GM10248 (cell line): ENCODE measurements around the gene SSRP1.

Experiments
- CTCF ChIA-PET: fragments of 300-600 bp; sonication (Branson Sonifier 250); formaldehyde crosslinking; extraction: SDS; loops from one replicate; lab custom pipeline; 2021; ENCODE audit warnings: antibody characterized with exemption; lab: Yijun Ruan, JAX
- POLR2A ChIA-PET: fragments of 350-650 bp; sonication (Branson Sonifier 250); formaldehyde crosslinking; extraction: SDS; loops from one replicate; lab custom pipeline; 2020; ENCODE audit warnings: antibody characterized with exemption; lab: Yijun Ruan, JAX
- DNase-seq: peaks from one replicate; pipeline ENCODE4 v3.0.0; 2012; ENCODE audit errors: extremely low spot score
- TF ChIP-seq, protein P1 (sequence below): IDR thresholded peaks from 2 replicates; pipeline ENCODE4 v1.5.1; 2012; ENCODE audit warnings: mild to moderate bottlenecking, low read depth; ENCODE audit errors: extremely low read depth, missing control alignments, control extremely low read depth

The SSRP1 gene

DNA sequence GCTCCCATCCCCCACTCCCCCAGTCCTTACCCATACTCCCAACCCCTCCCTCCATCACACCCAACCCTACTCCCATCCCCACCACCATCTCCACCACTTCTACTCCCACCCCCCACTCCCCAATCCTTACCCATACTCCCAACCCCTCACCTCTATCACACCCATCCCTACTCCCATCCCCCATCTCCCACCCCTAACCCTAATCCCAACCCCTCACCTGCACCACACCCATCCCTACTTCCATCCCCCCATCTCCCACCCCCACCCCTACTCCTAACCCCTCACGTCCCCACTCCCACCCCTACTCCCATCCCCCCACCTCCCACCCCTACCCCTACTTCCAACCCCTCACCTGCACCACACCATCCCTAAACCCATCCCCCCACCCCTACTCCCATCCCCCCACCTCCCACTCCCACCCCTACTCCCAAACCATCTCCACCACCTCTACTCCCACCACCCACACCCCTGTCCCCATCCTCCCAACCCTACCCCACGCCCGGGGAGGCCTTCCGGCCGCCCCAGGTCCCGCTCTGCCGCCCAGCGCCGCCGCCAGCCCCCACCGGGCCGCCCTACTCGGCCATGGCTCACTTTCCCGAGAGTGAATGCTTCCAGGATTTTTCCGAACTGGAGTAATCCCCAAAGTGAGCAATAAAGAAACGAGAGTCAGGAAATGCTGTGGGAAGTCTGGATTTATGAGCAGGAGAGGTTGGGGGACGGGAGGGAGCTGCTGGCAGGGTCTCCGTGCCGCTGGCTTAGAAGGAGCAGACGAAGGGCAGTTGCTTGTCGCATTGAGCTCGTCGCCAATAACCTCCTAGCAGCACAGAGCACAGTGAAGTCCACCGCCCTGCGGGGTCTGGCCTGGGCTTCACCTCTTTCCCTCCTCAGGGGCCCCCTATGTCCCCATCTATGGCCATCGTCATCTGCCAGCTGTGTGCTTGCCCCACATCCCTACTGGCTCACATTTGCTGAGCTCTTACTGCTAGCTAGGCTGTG, 40.7 kb upstream of the SSRP1 start:
- POLR2A ChIA-PET = no interaction called here

DNA sequence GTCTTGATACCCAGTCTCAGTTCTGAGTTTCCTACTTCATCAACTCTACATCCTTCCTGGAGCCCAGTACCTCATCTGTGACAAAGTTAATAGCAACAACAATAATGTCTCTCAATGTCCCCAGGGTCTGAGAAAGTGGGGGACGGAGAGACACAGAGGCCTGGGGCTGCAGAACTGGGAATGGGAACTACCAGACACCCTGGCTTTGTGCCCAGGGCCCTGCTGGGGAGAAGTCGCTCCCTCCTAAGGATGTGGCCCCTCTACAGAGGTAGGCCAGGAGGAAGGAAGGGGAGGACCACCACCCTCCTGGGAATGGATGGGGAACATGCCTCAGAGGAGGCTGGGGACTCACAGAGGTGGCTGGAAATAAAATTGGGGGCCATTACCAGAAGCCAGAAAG, 39.8 kb upstream of the SSRP1 start:
- TF ChIP-seq, protein P1, sequence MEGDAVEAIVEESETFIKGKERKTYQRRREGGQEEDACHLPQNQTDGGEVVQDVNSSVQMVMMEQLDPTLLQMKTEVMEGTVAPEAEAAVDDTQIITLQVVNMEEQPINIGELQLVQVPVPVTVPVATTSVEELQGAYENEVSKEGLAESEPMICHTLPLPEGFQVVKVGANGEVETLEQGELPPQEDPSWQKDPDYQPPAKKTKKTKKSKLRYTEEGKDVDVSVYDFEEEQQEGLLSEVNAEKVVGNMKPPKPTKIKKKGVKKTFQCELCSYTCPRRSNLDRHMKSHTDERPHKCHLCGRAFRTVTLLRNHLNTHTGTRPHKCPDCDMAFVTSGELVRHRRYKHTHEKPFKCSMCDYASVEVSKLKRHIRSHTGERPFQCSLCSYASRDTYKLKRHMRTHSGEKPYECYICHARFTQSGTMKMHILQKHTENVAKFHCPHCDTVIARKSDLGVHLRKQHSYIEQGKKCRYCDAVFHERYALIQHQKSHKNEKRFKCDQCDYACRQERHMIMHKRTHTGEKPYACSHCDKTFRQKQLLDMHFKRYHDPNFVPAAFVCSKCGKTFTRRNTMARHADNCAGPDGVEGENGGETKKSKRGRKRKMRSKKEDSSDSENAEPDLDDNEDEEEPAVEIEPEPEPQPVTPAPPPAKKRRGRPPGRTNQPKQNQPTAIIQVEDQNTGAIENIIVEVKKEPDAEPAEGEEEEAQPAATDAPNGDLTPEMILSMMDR = no peak
- POLR2A ChIA-PET = no interaction called here
- CTCF ChIA-PET = interaction anchor here (1.0 kb wide), 1 partner anchor 269 kb away, joined by 3 read pairs; no protein-coding TSS in a partner anchor
- no peak for DNase-seq

More for the DNA sequence above, 40.7 kb upstream of the SSRP1 start:
- TF ChIP-seq, protein P1 = no peak
- no peak for DNase-seq
- CTCF ChIA-PET = interaction anchor here (1.5 kb wide), 1 partner anchor 30 kb away, joined by 3 read pairs; no protein-coding TSS in a partner anchor

DNA sequence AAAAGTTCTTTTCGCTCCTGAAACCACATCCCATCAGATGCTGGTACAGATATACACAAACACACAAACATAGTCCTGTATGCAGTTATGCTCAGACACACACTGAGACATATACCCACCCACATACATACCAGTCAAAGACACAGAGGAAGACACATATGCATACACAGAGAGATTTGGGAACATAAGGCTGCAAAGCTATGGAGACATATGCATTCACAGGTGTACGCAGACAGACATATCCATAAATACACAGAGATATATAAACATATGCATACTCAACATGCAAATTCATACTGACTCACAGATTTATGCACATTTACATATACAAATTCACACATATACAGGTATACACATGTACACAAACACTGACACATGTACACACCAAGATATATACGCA, 39.3 kb upstream of the SSRP1 start:
- ChIA-PET CTCF (interaction anchor here (1.0 kb wide), 1 partner anchor 269 kb away, joined by 3 read pairs; no protein-coding TSS in a partner anchor), POLR2A (no interaction called here)
- TF ChIP-seq, protein P1 = no peak
- no peak for DNase-seq

- no peak for DNase-seq
- TF ChIP-seq, protein P1 = no peak
- CTCF ChIA-PET = interaction anchor here (1.1 to 2.6 kb wide), 5 partner anchors 13 to 85 kb away, joined by 3 to 10 read pairs (median 5); no protein-coding TSS in a partner anchor
- POLR2A ChIA-PET = no interaction called here
Observed at GRCh38 chr11:57373146-57373545, 37.5 kb upstream of the SSRP1 start.

DNA sequence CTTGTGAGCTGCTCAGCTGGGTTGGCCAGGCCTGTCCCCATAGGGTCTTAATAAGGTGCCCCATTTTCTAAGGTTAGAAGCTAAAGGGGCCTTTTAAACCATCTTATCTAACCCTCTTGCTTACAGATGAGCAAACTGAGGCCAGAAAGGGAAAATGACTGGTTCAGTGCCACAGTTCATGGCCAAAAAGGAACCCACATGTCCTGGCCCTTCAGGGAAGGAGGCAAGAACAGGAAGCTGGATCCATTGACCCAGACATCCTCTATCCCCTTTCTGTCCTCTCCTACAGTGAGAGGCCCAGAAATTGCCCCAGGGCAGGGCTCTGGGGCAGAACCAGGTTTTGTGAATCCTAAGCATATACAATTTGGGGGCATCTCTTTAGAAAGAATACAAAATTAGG, 35.2 kb upstream of the SSRP1 start:
- ChIA-PET CTCF (interaction anchor here (1.0 to 1.4 kb wide), 6 partner anchors 9 to 90 kb away, joined by 3 to 4 read pairs (median 4); no protein-coding TSS in a partner anchor), POLR2A (no interaction called here)
- TF ChIP-seq, protein P1 = no peak
- no peak for DNase-seq

DNA sequence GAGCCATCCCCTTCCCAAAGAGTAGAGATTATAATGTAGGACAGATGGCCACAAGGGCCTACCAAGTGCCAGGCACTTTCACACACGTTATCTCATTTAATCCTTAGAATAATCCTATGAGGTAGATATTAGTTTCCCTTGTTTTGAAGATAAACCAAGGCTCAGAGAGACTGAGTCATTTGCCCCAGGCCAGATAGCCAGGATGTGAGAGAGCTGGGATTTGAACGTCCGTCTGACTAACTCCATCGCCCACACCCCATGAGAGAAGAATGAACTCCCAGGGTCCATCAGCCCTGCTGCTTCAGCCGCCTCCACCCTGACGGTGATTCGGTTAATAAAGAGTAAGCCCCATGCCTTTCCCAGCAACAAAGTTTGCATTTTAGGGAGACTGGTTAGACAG, 34.6 kb upstream of the SSRP1 start:
- TF ChIP-seq, protein P1 = no peak
- ChIA-PET CTCF (interaction anchor here (1.0 to 1.4 kb wide), 3 partner anchors 9 to 88 kb away, joined by 3 to 4 read pairs (median 4); no protein-coding TSS in a partner anchor), POLR2A (no interaction called here)
- no peak for DNase-seq
